Vagina (tissue), 2 donors: ENCODE results near the gene DLGAP5. TPM values are rescaled to one million over a fixed set of nuclear protein-coding genes. Genes with fewer than 3 reads are reported as not detected.

ENCODE experiments used
- DNase-seq, 2 donors: peaks; one replicate each; pipeline ENCODE4 v3.0.0-alpha.2; 2017; ENCODE audit errors: extremely low spot score in 2 of 2
- H3K27ac ChIP-seq: fragments of 200-600 bp; sonication (generic); one replicate; pipeline ENCODE4 v1.5.1; 2019
- H3K27me3 ChIP-seq: fragments of 200-600 bp; sonication (generic); one replicate; pipeline ENCODE4 v1.5.1; 2019
- H3K36me3 ChIP-seq, 2 donors: fragments of 200-600 bp; sonication (generic); one replicate each; pipeline ENCODE4 v1.5.1; 2017 to 2019
- H3K4me1 ChIP-seq: fragments of 200-600 bp; sonication (generic); one replicate; pipeline ENCODE4 v1.5.1; 2019
- H3K4me3 ChIP-seq, 2 donors: fragments of 200-600 bp; sonication (generic); 1 replicate in 1 of 2; 2 replicates in 1 of 2; pipeline ENCODE4 v1.5.1; 2016 to 2019
- H3K9me3 ChIP-seq: fragments of 200-600 bp; sonication (generic); one replicate; pipeline ENCODE4 v1.5.1; 2019
- POLR2A ChIP-seq, 2 donors: fragments of 450-650 bp; IDR thresholded peaks; one replicate each; pipeline ENCODE4 v1.6.1; 2017; ENCODE audit warnings: antibody characterized with exemption in 2 of 2, mild to moderate bottlenecking in 2 of 2, moderate library complexity in 2 of 2
- POLR2AphosphoS5 ChIP-seq, 2 donors: sonication (generic); formaldehyde crosslinking; IDR thresholded peaks; one replicate each; pipeline ENCODE4 v1.9.0; 2017; ENCODE audit warnings: antibody characterized with exemption in 2 of 2, mild to moderate bottlenecking in 2 of 2, low read depth in 1 of 2; ENCODE audit not compliant: insufficient read depth in 1 of 2
- intact Hi-C: fragments of 100-400 bp; cut with DNase I; formaldehyde crosslinking; loops from one replicate; pipeline ENCODE4 v1.15.1; 2023
- total RNA-seq: library from RNA; depleted of rRNA; stranded (reverse); fragments of >200 nt; gene quantifications from one replicate; pipeline ENCODE4 v1.2.3, GENCODE V29; 2016
- TF ChIP-seq, protein P1 (sequence below), 3 experiments: fragments of 450-650 bp in 2 of 3; fragments of 200-600 bp in 1 of 3; sonication (generic) in 1 of 3; IDR thresholded peaks; one replicate each; pipeline ENCODE4 v1.5.1; 2017 to 2019; ENCODE audit warnings: antibody characterized with exemption in 3 of 3, mild to moderate bottlenecking in 2 of 3, moderate library complexity in 2 of 3

Gene DLGAP5
- total RNA-seq, 1 donor from 2014 or later = 2.2 TPM

DNA sequence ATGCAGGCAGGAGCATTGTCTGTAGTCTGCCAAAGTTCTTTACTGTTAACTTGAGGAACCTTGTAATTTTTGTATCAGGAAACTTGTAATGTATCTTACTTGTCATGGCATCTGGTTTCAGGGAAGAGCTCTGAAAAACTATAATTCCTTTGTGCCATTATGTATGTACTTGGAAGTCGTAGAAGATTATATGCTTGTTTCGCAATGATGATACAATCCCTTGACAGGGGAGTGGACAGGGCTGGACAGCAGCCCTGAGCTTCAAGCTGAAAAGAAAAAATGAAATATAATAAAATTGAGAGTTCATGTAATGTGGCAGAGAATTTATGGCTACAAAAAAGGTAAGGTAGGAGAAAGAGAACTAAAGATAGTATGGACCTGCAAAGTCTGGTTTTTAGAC is 7.4 kb upstream of the DLGAP5 start:
- Histone ChIP-seq H3K4me1 (no peaks in the 10 kb centered on the region), H3K27me3 (no peaks in the 10 kb centered on the region), H3K9me3 (no peaks in the 10 kb centered on the region), H3K27ac (no peak overlapping the region), H3K4me3 (no peak overlapping the region), H3K36me3 (no peaks in the 10 kb centered on the region)
- intact Hi-C loops = no loop called here
- TF ChIP-seq POLR2A (IDR thresholded peaks at IDR 0.05) (no peak), POLR2AphosphoS5 (IDR thresholded peaks at IDR 0.05; ENCODE audit: insufficient read depth in 1 of 2, low read depth in 1 of 2) (no peak)
- TF ChIP-seq, protein P1, sequence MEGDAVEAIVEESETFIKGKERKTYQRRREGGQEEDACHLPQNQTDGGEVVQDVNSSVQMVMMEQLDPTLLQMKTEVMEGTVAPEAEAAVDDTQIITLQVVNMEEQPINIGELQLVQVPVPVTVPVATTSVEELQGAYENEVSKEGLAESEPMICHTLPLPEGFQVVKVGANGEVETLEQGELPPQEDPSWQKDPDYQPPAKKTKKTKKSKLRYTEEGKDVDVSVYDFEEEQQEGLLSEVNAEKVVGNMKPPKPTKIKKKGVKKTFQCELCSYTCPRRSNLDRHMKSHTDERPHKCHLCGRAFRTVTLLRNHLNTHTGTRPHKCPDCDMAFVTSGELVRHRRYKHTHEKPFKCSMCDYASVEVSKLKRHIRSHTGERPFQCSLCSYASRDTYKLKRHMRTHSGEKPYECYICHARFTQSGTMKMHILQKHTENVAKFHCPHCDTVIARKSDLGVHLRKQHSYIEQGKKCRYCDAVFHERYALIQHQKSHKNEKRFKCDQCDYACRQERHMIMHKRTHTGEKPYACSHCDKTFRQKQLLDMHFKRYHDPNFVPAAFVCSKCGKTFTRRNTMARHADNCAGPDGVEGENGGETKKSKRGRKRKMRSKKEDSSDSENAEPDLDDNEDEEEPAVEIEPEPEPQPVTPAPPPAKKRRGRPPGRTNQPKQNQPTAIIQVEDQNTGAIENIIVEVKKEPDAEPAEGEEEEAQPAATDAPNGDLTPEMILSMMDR (IDR thresholded peaks at IDR 0.05) = no peak
- no peak for DNase-seq

DNA sequence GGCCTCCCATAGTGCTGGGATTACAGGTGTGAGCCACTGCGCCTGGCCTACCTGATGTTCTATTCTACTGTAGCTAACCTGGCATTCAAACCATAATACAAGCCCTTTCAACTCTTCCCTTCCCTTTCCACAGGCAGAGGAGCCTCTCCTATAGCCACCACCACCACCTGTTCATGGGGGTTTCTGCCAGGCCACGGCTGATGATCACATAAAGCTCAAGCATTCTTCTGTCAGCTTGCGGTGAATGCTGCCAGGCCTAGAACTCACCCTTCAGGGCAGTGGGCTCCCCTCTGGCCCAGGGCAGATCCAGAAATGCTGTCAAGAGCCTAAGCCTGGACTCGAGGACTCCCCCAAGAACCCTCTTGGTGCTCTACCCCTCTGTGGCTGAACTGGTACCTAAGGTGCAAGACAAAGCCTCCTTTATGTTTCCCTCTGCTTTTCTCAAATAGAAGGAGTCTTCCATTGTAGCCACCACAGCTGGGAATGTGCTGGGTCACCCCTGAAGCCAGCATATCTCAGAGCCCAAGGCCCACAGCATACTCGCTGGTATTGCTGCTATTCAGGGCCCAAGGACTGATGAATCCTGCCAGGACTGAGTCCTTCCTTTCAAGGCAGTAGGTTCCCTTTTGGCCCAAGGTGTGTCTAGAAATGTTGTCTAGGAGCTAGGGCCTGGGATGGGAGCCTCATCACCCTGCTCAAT is 3.4 kb upstream of the DLGAP5 start:
- H3K4me3 ChIP-seq = no peak overlapping the region
- TF ChIP-seq, protein P1 (IDR thresholded peaks at IDR 0.05) = no peak
- TF ChIP-seq POLR2AphosphoS5 (IDR thresholded peaks at IDR 0.05; ENCODE audit: insufficient read depth in 1 of 2, low read depth in 1 of 2) (no peak), POLR2A (IDR thresholded peaks at IDR 0.05) (no peak)
- DNase-seq = no peak
- peaks cover 15% of the 10 kb centered on the region for H3K4me1 ChIP-seq
- H3K36me3 ChIP-seq = no peaks in the 10 kb centered on the region
- no peaks in the 10 kb centered on the region for H3K9me3 ChIP-seq
- no peak overlapping the region for H3K27ac ChIP-seq
- no peaks in the 10 kb centered on the region for H3K27me3 ChIP-seq
- intact Hi-C loops = no loop called here

DNA sequence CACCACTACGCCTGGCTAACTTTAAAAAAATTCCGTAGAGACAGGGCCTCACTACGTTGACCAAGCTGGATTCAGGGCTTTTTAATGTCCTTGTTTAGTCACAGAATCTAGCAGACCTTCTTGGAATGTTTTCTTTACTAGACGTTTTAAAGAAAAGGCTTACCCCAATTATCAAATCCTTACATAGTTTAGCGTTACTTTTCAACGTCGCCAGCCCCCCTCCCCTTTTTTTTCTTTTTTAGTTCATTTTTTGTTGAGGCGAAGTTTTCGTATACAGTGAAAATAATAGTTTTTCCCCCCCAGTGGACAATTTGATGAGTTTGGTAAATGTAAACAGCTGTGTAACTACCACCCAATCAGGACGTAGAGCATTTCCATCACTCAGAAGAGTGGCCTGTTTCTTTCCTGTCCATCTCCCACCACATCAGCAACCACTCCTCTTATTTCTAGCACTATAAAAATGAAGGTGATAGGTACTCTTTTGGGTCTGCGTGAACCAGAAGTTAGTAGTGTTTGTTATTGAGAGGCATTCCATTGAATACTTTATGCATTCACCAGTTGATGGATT is 753 bp upstream of the DLGAP5 start:
- no peak for TF ChIP-seq POLR2AphosphoS5 (IDR thresholded peaks at IDR 0.05; ENCODE audit: insufficient read depth in 1 of 2, low read depth in 1 of 2)
- TF ChIP-seq, protein P1 (IDR thresholded peaks at IDR 0.05) = no peak
- TF ChIP-seq POLR2A (IDR thresholded peaks at IDR 0.05) = no peak
- no peak for DNase-seq
- Histone ChIP-seq H3K27ac (peak overlapping the region; percentile 73), H3K4me3 (peak overlapping the region; percentile 38 to 57), H3K9me3 (no peaks in the 10 kb centered on the region), H3K27me3 (no peaks in the 10 kb centered on the region), H3K36me3 (no peaks in the 10 kb centered on the region), H3K4me1 (peaks cover 15% of the 10 kb centered on the region)
- intact Hi-C loops = no loop called here

DNA sequence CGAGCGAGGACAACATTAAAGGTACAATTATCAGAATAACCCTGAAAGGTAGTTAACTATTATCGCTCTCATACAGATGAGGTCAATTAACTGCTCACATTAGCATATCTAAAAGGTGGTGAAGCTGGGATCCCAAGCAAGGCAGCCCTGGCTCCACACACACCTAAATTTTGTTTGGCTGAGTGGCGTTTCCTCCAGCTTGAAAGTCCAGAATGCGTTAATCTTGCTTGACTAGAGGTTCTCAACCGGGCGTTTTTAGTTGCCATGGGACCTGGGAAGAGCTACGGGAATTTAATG is 531 bp downstream of the DLGAP5 start:
- DNase-seq = no peak
- Histone ChIP-seq H3K36me3 (no peaks in the 10 kb centered on the region), H3K4me3 (peak overlapping the region; percentile 38 to 57), H3K27me3 (no peaks in the 10 kb centered on the region), H3K27ac (no peak overlapping the region), H3K4me1 (peaks cover 15% of the 10 kb centered on the region), H3K9me3 (no peaks in the 10 kb centered on the region)
- intact Hi-C loops = no loop called here
- TF ChIP-seq POLR2A (IDR thresholded peaks at IDR 0.05) = no peak
- TF ChIP-seq, protein P1 (IDR thresholded peaks at IDR 0.05) = no peak
- TF ChIP-seq POLR2AphosphoS5 (IDR thresholded peaks at IDR 0.05; ENCODE audit: insufficient read depth in 1 of 2, low read depth in 1 of 2) = no peak

DNA sequence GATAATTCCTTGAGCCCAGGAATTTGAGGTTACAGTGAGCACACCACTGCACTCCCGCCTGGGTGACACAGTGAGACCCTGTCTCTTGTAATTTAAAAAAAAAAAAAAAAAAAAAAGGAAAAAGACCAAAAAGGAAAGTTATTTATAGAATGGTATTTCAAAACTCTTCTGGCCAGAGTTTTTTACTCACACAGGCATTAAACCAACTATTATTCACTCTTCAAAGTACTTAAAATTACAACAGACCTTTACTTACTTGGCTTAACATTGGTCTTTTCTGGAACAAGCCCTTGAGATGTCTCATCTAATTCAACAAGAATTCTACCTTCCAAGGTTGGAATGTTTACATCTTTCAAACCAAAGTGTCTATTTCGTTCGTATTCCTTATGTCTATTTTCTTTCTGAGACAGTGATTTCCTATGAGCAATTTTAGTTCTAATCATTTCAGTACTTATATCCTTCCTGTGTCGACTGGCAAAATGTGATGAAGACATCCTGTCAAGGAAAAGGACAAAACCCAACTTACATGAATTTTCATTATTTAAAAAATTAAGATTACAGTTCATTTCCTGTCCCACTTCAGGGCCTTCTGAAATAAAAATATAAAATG is 2.6 kb downstream of the DLGAP5 start:
- no peak for DNase-seq
- Histone ChIP-seq H3K9me3 (no peaks in the 10 kb centered on the region), H3K27ac (no peak overlapping the region), H3K4me1 (peaks cover 15% of the 10 kb centered on the region), H3K4me3 (no peak overlapping the region), H3K27me3 (no peaks in the 10 kb centered on the region), H3K36me3 (no peaks in the 10 kb centered on the region)
- intact Hi-C loops = no loop called here
- TF ChIP-seq POLR2A (IDR thresholded peaks at IDR 0.05) (no peak), POLR2AphosphoS5 (IDR thresholded peaks at IDR 0.05; ENCODE audit: insufficient read depth in 1 of 2, low read depth in 1 of 2) (no peak)
- TF ChIP-seq, protein P1 (IDR thresholded peaks at IDR 0.05) = no peak
